ENCODE results near the gene ORM1. TPM values are rescaled to one million over a fixed set of nuclear protein-coding genes. Genes with fewer than 3 reads are reported as not detected.
"Not testable (repeated sequence)": the region's sequence is repeated elsewhere in the genome, so short reads cannot be mapped to it uniquely, and the experiment has no call there.

ORM1 gene
- total RNA-seq, 5 donors from 2014 or later (not counting 1 experiment from before 2014, with no cell fraction given) = 4.2 to 8.3 (median 6.2) TPM; not detected in 2

- Mint-ChIP-seq H3K4me1 (no peaks in the 10 kb centered on the region), H3K36me3 (no peaks in the 10 kb centered on the region), H3K9me3 (no peaks in the 10 kb centered on the region), H3K27me3 (peaks cover 9 to 11% of the 10 kb centered on the region in 2 donors), H3K4me3 (no peak overlapping the region), H3K27ac (no peak overlapping the region)
- H3K4me3 ChIP-seq (ENCODE audit: control insufficient read depth in 1 of 2, extremely low read depth in 1 of 2, low read length in 1 of 2) = no peak overlapping the region
- CTCF ChIA-PET = interaction anchor here in 1 of 2 donors (0.6 to 0.7 kb wide), 2 partner anchors 7 to 698 kb away, joined by 4 read pairs; no protein-coding TSS in a partner anchor
- H3K27me3 ChIP-seq (replicated peaks in 1 of 2; ENCODE audit: control insufficient read depth in 2 of 2, extremely low read depth in 1 of 2, insufficient read depth in 2 of 2, low read length in 1 of 2) = peaks cover 0 to 28% of the 10 kb centered on the region in 2 experiments
- no peaks in the 10 kb centered on the region for H3K36me3 ChIP-seq (ENCODE audit: control insufficient read depth in 2 of 2, extremely low read depth in 1 of 2, insufficient read depth in 1 of 2, low read length in 1 of 2)
- no CpG with 5 or more reads among the region's 10 CpGs for WGBS (ENCODE audit: insufficient coverage)
- no peaks in the 10 kb centered on the region for H3K4me1 ChIP-seq (ENCODE audit: control insufficient read depth in 1 of 2, extremely low read depth in 1 of 2, insufficient read depth in 2 of 2, low read length in 2 of 2)
- H3K27ac ChIP-seq (ENCODE audit: low read length) = no peak overlapping the region
- ATAC-seq (replicated peaks in 1 of 4) = no peak
- POLR2A ChIA-PET = no interaction called here
- peak in 2 of 35 experiments; percentile 3 to 4 for DNase-seq
- H3K9me3 ChIP-seq = no peaks in the 10 kb centered on the region
Observed at GRCh38 chr9:114316605-114317230, 6.2 kb upstream of the ORM1 start.

GRCh38 chr9:114317665-114318357 is 5.1 kb upstream of the ORM1 start:
- Histone ChIP-seq H3K9me3 (no peaks in the 10 kb centered on the region), H3K4me1 (ENCODE audit: control insufficient read depth in 1 of 2, extremely low read depth in 1 of 2, insufficient read depth in 2 of 2, low read length in 2 of 2) (no peaks in the 10 kb centered on the region), H3K27me3 (replicated peaks in 1 of 2; ENCODE audit: control insufficient read depth in 2 of 2, extremely low read depth in 1 of 2, insufficient read depth in 2 of 2, low read length in 1 of 2) (peaks cover 0 to 36% of the 10 kb centered on the region in 2 experiments), H3K36me3 (ENCODE audit: control insufficient read depth in 2 of 2, extremely low read depth in 1 of 2, insufficient read depth in 1 of 2, low read length in 1 of 2) (no peaks in the 10 kb centered on the region), H3K27ac (ENCODE audit: low read length) (no peak overlapping the region), H3K4me3 (ENCODE audit: control insufficient read depth in 1 of 2, extremely low read depth in 1 of 2, low read length in 1 of 2) (no peak overlapping the region)
- 71% methylated on average over 8 of the region's 8 CpGs for WGBS (ENCODE audit: insufficient coverage)
- CTCF ChIA-PET = interaction anchor here in 1 of 2 donors (0.7 kb wide), 1 partner anchor 8 kb away, joined by 4 read pairs; no protein-coding TSS in a partner anchor
- DNase-seq (no peak), ATAC-seq (replicated peaks in 1 of 4) (no peak)
- POLR2A ChIA-PET = no interaction called here
- no peaks in the 10 kb centered on the region for H3K4me1 Mint-ChIP-seq
- peaks cover 11% of the 10 kb centered on the region in 2 donors for H3K27me3 Mint-ChIP-seq
- H3K36me3 Mint-ChIP-seq = no peaks in the 10 kb centered on the region
- H3K4me3 Mint-ChIP-seq = no peak overlapping the region
- no peaks in the 10 kb centered on the region for H3K9me3 Mint-ChIP-seq
- H3K27ac Mint-ChIP-seq = no peak overlapping the region

- ChIA-PET POLR2A (no interaction called here), CTCF (no interaction called here)
- H3K9me3 Mint-ChIP-seq = no peaks in the 10 kb centered on the region
- no peak for ATAC-seq (replicated peaks in 1 of 4)
- H3K36me3 Mint-ChIP-seq = no peaks in the 10 kb centered on the region
- no peaks in the 10 kb centered on the region for H3K36me3 ChIP-seq (ENCODE audit: control insufficient read depth in 2 of 2, extremely low read depth in 1 of 2, insufficient read depth in 1 of 2, low read length in 1 of 2)
- no peak overlapping the region for H3K27ac ChIP-seq (ENCODE audit: low read length)
- peak in 1 of 35 experiments; percentile 5 for DNase-seq
- no peaks in the 10 kb centered on the region for H3K9me3 ChIP-seq
- H3K4me3 Mint-ChIP-seq = no peak overlapping the region
- H3K27ac Mint-ChIP-seq = no peak overlapping the region
- H3K27me3 Mint-ChIP-seq = peaks cover 11% of the 10 kb centered on the region in 2 donors
- H3K4me3 ChIP-seq (ENCODE audit: control insufficient read depth in 1 of 2, extremely low read depth in 1 of 2, low read length in 1 of 2) = no peak overlapping the region
- no peaks in the 10 kb centered on the region for H3K4me1 Mint-ChIP-seq
- WGBS (ENCODE audit: insufficient coverage) = 90% methylated on average over 8 of the region's 8 CpGs
- peaks cover 0 to 36% of the 10 kb centered on the region in 2 experiments for H3K27me3 ChIP-seq (replicated peaks in 1 of 2; ENCODE audit: control insufficient read depth in 2 of 2, extremely low read depth in 1 of 2, insufficient read depth in 2 of 2, low read length in 1 of 2)
- no peaks in the 10 kb centered on the region for H3K4me1 ChIP-seq (ENCODE audit: control insufficient read depth in 1 of 2, extremely low read depth in 1 of 2, insufficient read depth in 2 of 2, low read length in 2 of 2)
Observed at GRCh38 chr9:114318416-114318815, 4.5 kb upstream of the ORM1 start.

- Mint-ChIP-seq H3K9me3 (no peaks in the 10 kb centered on the region), H3K4me1 (no peaks in the 10 kb centered on the region), H3K27ac (no peak overlapping the region), H3K4me3 (no peak overlapping the region), H3K36me3 (no peaks in the 10 kb centered on the region), H3K27me3 (peaks cover 11% of the 10 kb centered on the region in 2 donors)
- no peaks in the 10 kb centered on the region for H3K9me3 ChIP-seq
- H3K4me1 ChIP-seq (ENCODE audit: control insufficient read depth in 1 of 2, extremely low read depth in 1 of 2, insufficient read depth in 2 of 2, low read length in 2 of 2) = no peaks in the 10 kb centered on the region
- 80% methylated on average over 2 of the region's 3 CpGs for WGBS (ENCODE audit: insufficient coverage)
- DNase-seq (peak in 1 of 35 experiments; percentile 14), ATAC-seq (replicated peaks in 1 of 4) (no peak)
- H3K27me3 ChIP-seq (replicated peaks in 1 of 2; ENCODE audit: control insufficient read depth in 2 of 2, extremely low read depth in 1 of 2, insufficient read depth in 2 of 2, low read length in 1 of 2) = peaks cover 0 to 36% of the 10 kb centered on the region in 2 experiments
- H3K36me3 ChIP-seq (ENCODE audit: control insufficient read depth in 2 of 2, extremely low read depth in 1 of 2, insufficient read depth in 1 of 2, low read length in 1 of 2) = no peaks in the 10 kb centered on the region
- CTCF ChIA-PET = no interaction called here
- POLR2A ChIA-PET = no interaction called here
- H3K27ac ChIP-seq (ENCODE audit: low read length) = no peak overlapping the region
- no peak overlapping the region for H3K4me3 ChIP-seq (ENCODE audit: control insufficient read depth in 1 of 2, extremely low read depth in 1 of 2, low read length in 1 of 2)
Observed at GRCh38 chr9:114319147-114319546, 3.8 kb upstream of the ORM1 start.

GRCh38 chr9:114320710-114321109 is 2.2 kb upstream of the ORM1 start:
- H3K27ac ChIP-seq (ENCODE audit: low read length); H3K4me1 Mint-ChIP-seq; H3K9me3 Mint-ChIP-seq; H3K4me3 Mint-ChIP-seq; H3K4me3 ChIP-seq (ENCODE audit: control insufficient read depth in 1 of 2, extremely low read depth in 1 of 2, low read length in 1 of 2); ATAC-seq (replicated peaks in 1 of 4); H3K27ac Mint-ChIP-seq; H3K4me1 ChIP-seq (ENCODE audit: control insufficient read depth in 1 of 2, extremely low read depth in 1 of 2, insufficient read depth in 2 of 2, low read length in 2 of 2); H3K36me3 ChIP-seq (ENCODE audit: control insufficient read depth in 2 of 2, extremely low read depth in 1 of 2, insufficient read depth in 1 of 2, low read length in 1 of 2); H3K9me3 ChIP-seq; H3K36me3 Mint-ChIP-seq; DNase-seq; POLR2A ChIA-PET: not testable (repeated sequence)
- CTCF ChIA-PET = interaction anchor here in 1 of 2 donors (0.6 kb wide), 1 partner anchor 1024 kb away, joined by 3 read pairs; no protein-coding TSS in a partner anchor
- H3K27me3 ChIP-seq (replicated peaks in 1 of 2; ENCODE audit: control insufficient read depth in 2 of 2, extremely low read depth in 1 of 2, insufficient read depth in 2 of 2, low read length in 1 of 2) = peaks cover 0 to 29% of the 10 kb centered on the region in 2 experiments
- peaks cover 11% of the 10 kb centered on the region in 2 donors for H3K27me3 Mint-ChIP-seq
- WGBS (ENCODE audit: insufficient coverage) = no CpG with 5 or more reads among the region's 7 CpGs

GRCh38 chr9:114321759-114322158 is 1.1 kb upstream of the ORM1 start:
- H3K36me3 ChIP-seq (ENCODE audit: control insufficient read depth in 2 of 2, extremely low read depth in 1 of 2, insufficient read depth in 1 of 2, low read length in 1 of 2) = no peaks in the 10 kb centered on the region
- DNase-seq (no peak), ATAC-seq (replicated peaks in 1 of 4) (no peak)
- no peak overlapping the region for H3K4me3 Mint-ChIP-seq
- H3K27me3 Mint-ChIP-seq = peaks cover 5 to 11% of the 10 kb centered on the region in 2 donors
- no peaks in the 10 kb centered on the region for H3K9me3 ChIP-seq
- H3K27me3 ChIP-seq (replicated peaks in 1 of 2; ENCODE audit: control insufficient read depth in 2 of 2, extremely low read depth in 1 of 2, insufficient read depth in 2 of 2, low read length in 1 of 2) = peaks cover 0 to 28% of the 10 kb centered on the region in 2 experiments
- no peak overlapping the region for H3K27ac Mint-ChIP-seq
- ChIA-PET POLR2A (no interaction called here), CTCF (no interaction called here)
- no peaks in the 10 kb centered on the region for H3K4me1 ChIP-seq (ENCODE audit: control insufficient read depth in 1 of 2, extremely low read depth in 1 of 2, insufficient read depth in 2 of 2, low read length in 2 of 2)
- H3K27ac ChIP-seq (ENCODE audit: low read length) = no peak overlapping the region
- no peaks in the 10 kb centered on the region for H3K4me1 Mint-ChIP-seq
- H3K9me3 Mint-ChIP-seq = no peaks in the 10 kb centered on the region
- WGBS (ENCODE audit: insufficient coverage) = 60% methylated on average over 3 of the region's 8 CpGs
- H3K36me3 Mint-ChIP-seq = no peaks in the 10 kb centered on the region
- no peak overlapping the region for H3K4me3 ChIP-seq (ENCODE audit: control insufficient read depth in 1 of 2, extremely low read depth in 1 of 2, low read length in 1 of 2)

Data from T-cell (primary cell).